GM10847 (cell line): ENCODE results near the gene SC5D.

ENCODE experiments used
- POLR2A ChIP-seq: IDR thresholded peaks from 2 replicates; pipeline ENCODE4 v1.6.1; 2011; ENCODE audit not compliant: insufficient read length; ENCODE audit errors: extremely low read depth

SC5D gene

GRCh38 chr11:121310908-121311307 lies 18.3 kb downstream of the SC5D start:
- no peak for TF ChIP-seq POLR2A

- TF ChIP-seq POLR2A = no peak
Measured at GRCh38 chr11:121311373-121311772, 18.8 kb downstream of the SC5D start.

GRCh38 chr11:121312483-121312882 lies 19.9 kb downstream of the SC5D start:
- no peak for TF ChIP-seq POLR2A

- no peak for TF ChIP-seq POLR2A
Measured at GRCh38 chr11:121318848-121319834, 26.6 kb downstream of the SC5D start.

- TF ChIP-seq POLR2A = no peak
Measured at GRCh38 chr11:121321614-121322243, 29.2 kb downstream of the SC5D start.

GRCh38 chr11:121323046-121323607 lies 30.6 kb downstream of the SC5D start:
- no peak for TF ChIP-seq POLR2A

- no peak for TF ChIP-seq POLR2A
Measured at GRCh38 chr11:121326230-121326629, 33.7 kb downstream of the SC5D start.

- no peak for TF ChIP-seq POLR2A
Measured at GRCh38 chr11:121327553-121327952, 35.0 kb downstream of the SC5D start.

GRCh38 chr11:121328176-121328966 lies 35.8 kb downstream of the SC5D start:
- TF ChIP-seq POLR2A = no peak

- no peak for TF ChIP-seq POLR2A
Measured at GRCh38 chr11:121328967-121329679, 36.6 kb downstream of the SC5D start.

GRCh38 chr11:121329781-121330395 lies 37.3 kb downstream of the SC5D start:
- no peak for TF ChIP-seq POLR2A

GRCh38 chr11:121330614-121331435 lies 38.3 kb downstream of the SC5D start:
- TF ChIP-seq POLR2A = no peak

GRCh38 chr11:121334973-121335710 lies 42.6 kb downstream of the SC5D start:
- TF ChIP-seq POLR2A = no peak
